Nephron progenitor cell (in vitro differentiated cells): ENCODE data around the gene TIFAB.

Source experiments
- DNase-seq: peaks from one replicate; pipeline ENCODE4 v3.0.0; 2021
- H3K27ac Mint-ChIP-seq: 2 replicates; pipeline ENCODE4 v1.8.0; 2021; ENCODE audit warnings: mild to moderate bottlenecking, moderate library complexity, mixed read lengths
- H3K27me3 Mint-ChIP-seq: 2 replicates; pipeline ENCODE4 v1.8.0; 2021; ENCODE audit warnings: mild to moderate bottlenecking, low read depth, mixed read lengths; ENCODE audit not compliant: poor library complexity
- H3K36me3 Mint-ChIP-seq: 2 replicates; pipeline ENCODE4 v1.8.0; 2021; ENCODE audit warnings: low read depth, mixed read lengths
- H3K4me1 Mint-ChIP-seq: 2 replicates; pipeline ENCODE4 v1.8.0; 2021; ENCODE audit warnings: mixed read lengths
- H3K4me3 Mint-ChIP-seq: 2 replicates; pipeline ENCODE4 v1.8.0; 2021; ENCODE audit warnings: mild to moderate bottlenecking, moderate library complexity, mixed read lengths
- H3K9me3 Mint-ChIP-seq: 2 replicates; pipeline ENCODE4 v1.8.0; 2021; ENCODE audit warnings: mild to moderate bottlenecking, moderate library complexity, mixed read lengths
- CTCF ChIP-seq: fragments of 200-600 bp; sonication (generic); IDR thresholded peaks from 2 replicates; pipeline ENCODE4 v1.5.0; 2021; ENCODE audit warnings: antibody characterized with exemption

Gene TIFAB

GRCh38 chr5:135445306-135445985, 6.7 kb downstream of the TIFAB start:
- no peak for DNase-seq
- no peaks in the 10 kb centered on the region for H3K9me3 Mint-ChIP-seq
- H3K36me3 Mint-ChIP-seq: no peaks in the 10 kb centered on the region
- TF ChIP-seq CTCF: no peak
- H3K27ac Mint-ChIP-seq: no peak overlapping the region
- peaks cover 16% of the 10 kb centered on the region for H3K27me3 Mint-ChIP-seq
- H3K4me1 Mint-ChIP-seq: peaks cover 53% of the 10 kb centered on the region
- no peak overlapping the region for H3K4me3 Mint-ChIP-seq

GRCh38 chr5:135444881-135445280, 7.3 kb downstream of the TIFAB start:
- H3K4me1 Mint-ChIP-seq: peaks cover 56% of the 10 kb centered on the region
- H3K9me3 Mint-ChIP-seq: no peaks in the 10 kb centered on the region
- peaks cover 16% of the 10 kb centered on the region for H3K27me3 Mint-ChIP-seq
- no peak overlapping the region for H3K4me3 Mint-ChIP-seq
- H3K36me3 Mint-ChIP-seq: no peaks in the 10 kb centered on the region
- DNase-seq: no peak
- no peak overlapping the region for H3K27ac Mint-ChIP-seq
- no peak for TF ChIP-seq CTCF

- Mint-ChIP-seq H3K4me1 (peaks cover 62% of the 10 kb centered on the region), H3K4me3 (no peak overlapping the region), H3K27me3 (peaks cover 16% of the 10 kb centered on the region), H3K36me3 (no peaks in the 10 kb centered on the region), H3K9me3 (no peaks in the 10 kb centered on the region), H3K27ac (no peak overlapping the region)
- no peak for TF ChIP-seq CTCF
- DNase-seq: no peak
Measured at GRCh38 chr5:135444360-135444759, 7.8 kb downstream of the TIFAB start.

GRCh38 chr5:135443161-135443960, 8.8 kb downstream of the TIFAB start:
- Mint-ChIP-seq H3K27ac (no peak overlapping the region), H3K4me1 (peaks cover 72% of the 10 kb centered on the region), H3K36me3 (no peaks in the 10 kb centered on the region), H3K27me3 (peaks cover 8% of the 10 kb centered on the region), H3K4me3 (no peak overlapping the region), H3K9me3 (no peaks in the 10 kb centered on the region)
- DNase-seq: no peak
- TF ChIP-seq CTCF: no peak

- no peak for TF ChIP-seq CTCF
- no peaks in the 10 kb centered on the region for H3K9me3 Mint-ChIP-seq
- H3K4me1 Mint-ChIP-seq: peaks cover 79% of the 10 kb centered on the region
- no peak for DNase-seq
- no peak overlapping the region for H3K27ac Mint-ChIP-seq
- H3K4me3 Mint-ChIP-seq: no peak overlapping the region
- no peaks in the 10 kb centered on the region for H3K36me3 Mint-ChIP-seq
- peaks cover 6% of the 10 kb centered on the region for H3K27me3 Mint-ChIP-seq
Measured at GRCh38 chr5:135442431-135443160, 9.6 kb downstream of the TIFAB start.
